GM06990 (cell line): Measurements from ENCODE around the gene POMGNT1.
"Not testable (repeated sequence)": the region's sequence is repeated elsewhere in the genome, so short reads cannot be mapped to it uniquely, and the experiment has no call there.

Experiments
- DNase-seq: peaks from one replicate; pipeline ENCODE4 v3.0.0-alpha.2; 2011; ENCODE audit not compliant: insufficient read length; ENCODE audit errors: extremely low read depth
- H3K27me3 ChIP-seq: replicated peaks from 2 replicates; pipeline ENCODE4 v1.6.0; 2011; ENCODE audit warnings: low read length; ENCODE audit not compliant: control insufficient read depth, insufficient read depth
- H3K36me3 ChIP-seq: 2 replicates; pipeline ENCODE4 v1.5.1; 2011; ENCODE audit warnings: low read length; ENCODE audit not compliant: control insufficient read depth, insufficient read depth
- H3K4me3 ChIP-seq: replicated peaks from 2 replicates; pipeline ENCODE4 v1.5.1; 2011; ENCODE audit warnings: low read depth, mild to moderate bottlenecking, control low read depth, low read length
- TF ChIP-seq, protein P1 (sequence below): IDR thresholded peaks from 2 replicates; pipeline ENCODE4 v1.5.1; 2011; ENCODE audit warnings: low read length, control low read depth, mild to moderate bottlenecking, inconsistent platforms; ENCODE audit not compliant: insufficient read depth, poor library complexity, severe bottlenecking

Gene POMGNT1

DNA sequence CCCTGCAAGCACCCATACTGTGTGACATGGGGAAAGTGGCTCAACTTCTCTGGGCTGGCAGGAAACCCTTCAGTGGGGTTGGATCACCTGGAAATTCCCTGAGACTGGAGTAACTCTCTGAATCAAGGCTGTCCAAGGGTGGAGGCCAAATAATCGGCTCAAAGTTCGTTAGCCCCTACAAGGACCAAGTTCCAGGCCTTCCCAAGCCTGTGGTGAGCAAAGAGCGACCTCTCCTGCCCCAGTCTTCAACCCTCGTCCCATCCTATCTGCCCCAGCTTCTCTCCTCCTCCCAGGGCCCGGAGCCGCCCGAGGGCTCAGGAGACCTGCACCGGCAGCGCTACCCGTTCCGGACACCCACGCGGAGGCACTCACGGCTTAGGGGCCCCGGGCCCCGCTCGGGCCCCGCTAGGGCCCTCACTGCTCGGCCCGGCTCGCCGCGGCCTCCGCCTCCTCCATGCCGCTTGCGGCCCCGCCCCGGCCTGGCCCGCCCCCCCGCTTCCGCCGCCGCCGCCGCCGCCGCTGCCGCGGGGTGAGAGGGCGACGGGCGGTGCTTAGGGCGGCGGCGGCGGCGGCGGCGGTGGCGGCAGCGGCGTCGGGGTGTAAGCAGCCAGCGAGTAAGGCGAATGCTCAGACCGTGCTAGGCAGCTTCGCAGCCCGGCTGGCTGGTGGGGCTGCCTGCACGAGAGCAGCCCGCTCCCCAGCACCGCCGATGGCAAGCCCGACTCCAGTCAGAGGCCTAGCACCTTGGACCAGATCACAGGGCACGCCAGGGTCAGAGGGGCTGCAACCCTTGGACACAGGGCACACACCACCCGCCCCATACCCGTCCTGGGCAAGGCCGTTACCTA, at the start of gene POMGNT1:
TSS of gene POMGNT1 (minus strand) at position 471 of the 848 bp plus-strand sequence. CDS start 613 bp downstream, outside the sequence.
- Histone ChIP-seq H3K4me3 (peak within 1 kb of the TSS; percentile 87), H3K36me3 (peaks cover 5% of the 10 kb centered on the region), H3K27me3 (no peaks in the 10 kb centered on the region)
- DNase-seq = peak; percentile 81
- TF ChIP-seq, protein P1, sequence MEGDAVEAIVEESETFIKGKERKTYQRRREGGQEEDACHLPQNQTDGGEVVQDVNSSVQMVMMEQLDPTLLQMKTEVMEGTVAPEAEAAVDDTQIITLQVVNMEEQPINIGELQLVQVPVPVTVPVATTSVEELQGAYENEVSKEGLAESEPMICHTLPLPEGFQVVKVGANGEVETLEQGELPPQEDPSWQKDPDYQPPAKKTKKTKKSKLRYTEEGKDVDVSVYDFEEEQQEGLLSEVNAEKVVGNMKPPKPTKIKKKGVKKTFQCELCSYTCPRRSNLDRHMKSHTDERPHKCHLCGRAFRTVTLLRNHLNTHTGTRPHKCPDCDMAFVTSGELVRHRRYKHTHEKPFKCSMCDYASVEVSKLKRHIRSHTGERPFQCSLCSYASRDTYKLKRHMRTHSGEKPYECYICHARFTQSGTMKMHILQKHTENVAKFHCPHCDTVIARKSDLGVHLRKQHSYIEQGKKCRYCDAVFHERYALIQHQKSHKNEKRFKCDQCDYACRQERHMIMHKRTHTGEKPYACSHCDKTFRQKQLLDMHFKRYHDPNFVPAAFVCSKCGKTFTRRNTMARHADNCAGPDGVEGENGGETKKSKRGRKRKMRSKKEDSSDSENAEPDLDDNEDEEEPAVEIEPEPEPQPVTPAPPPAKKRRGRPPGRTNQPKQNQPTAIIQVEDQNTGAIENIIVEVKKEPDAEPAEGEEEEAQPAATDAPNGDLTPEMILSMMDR = peak; percentile 26

DNA sequence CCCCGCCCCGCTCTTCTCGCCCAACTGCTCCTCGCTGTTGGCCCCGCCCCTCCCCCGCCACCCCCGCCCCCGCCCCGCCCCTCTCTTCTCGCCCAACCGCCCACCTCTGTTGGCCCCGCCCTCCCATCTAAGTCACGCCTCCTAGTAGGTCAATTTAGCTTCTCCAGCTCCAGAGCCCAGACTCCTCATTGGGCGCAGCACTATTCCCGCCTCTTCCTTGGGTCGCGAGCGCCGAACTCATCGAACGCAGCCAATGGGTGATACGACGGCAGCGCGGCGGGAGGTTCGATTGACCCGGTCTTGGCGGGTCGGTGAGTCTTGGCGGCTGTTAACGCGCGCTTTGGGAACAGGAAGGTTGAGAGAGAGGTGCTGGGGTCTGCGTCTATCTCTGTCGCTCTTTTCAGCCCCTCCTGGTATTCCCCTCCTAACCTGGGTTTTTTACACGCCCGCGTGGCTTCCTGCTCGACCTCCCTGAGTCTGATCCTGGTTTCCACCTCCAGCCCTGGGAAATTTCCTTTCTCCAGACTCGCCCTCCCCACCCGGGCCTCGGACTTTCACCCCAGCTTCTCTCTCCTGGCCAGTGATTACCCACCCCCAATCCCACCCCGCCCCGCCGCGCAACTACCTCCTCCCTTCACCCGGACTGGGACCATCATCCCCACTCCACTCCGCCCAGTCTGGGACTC, 49.3 kb upstream of the POMGNT1 start, which contains the start of gene RAD54L:
TSS of gene RAD54L (plus strand) at position 328 of the 686 bp plus-strand sequence. CDS start 643 bp downstream, outside the sequence.
- Histone ChIP-seq H3K36me3 (peaks cover 9% of the 10 kb centered on the region), H3K27me3 (no peaks in the 10 kb centered on the region), H3K4me3 (peak within 1 kb of the TSS; percentile 86)
- peak; percentile 96 for DNase-seq
- TF ChIP-seq, protein P1 = no peak

DNA sequence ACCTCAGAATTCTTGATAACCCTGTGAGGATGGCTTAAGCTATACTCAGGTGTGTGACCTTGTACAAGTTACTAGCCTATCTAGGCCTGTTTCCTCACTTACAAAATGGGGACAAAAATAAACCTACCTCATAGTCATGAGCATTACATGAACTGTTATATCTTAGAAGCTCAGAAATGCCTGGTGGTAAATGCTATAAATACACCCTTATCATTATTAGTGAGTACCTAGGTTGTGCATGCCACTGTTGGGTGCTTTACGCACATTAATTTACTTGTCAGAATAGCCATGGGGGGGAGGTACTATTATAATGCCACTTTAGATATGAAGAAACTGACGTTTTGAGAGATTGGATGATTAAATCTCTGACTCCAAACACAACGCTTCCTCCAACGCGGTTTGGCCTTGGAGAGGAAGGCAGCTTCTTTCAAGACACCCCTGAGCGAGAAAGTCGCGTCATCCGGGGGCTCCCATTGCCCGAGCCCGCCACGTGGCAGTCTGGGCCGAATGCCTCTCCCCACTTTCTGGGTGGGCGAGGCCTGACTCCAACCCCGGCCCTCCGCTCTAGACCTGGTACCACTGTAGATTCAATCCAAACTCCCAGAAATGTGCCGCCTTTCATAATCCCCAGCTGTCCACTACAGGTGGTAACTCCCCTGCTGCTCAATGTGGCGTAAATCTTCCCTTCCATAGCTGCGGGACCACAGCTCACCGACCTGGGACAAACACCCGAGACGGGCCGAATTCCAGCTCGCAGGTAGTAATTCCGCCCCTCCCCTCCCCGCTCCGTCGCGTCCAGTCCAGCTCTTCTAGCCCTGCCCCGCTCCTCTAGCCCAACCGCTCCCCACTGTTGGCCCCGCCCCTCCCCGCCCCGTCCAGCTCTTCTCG, 48.6 kb upstream of the POMGNT1 start:
- DNase-seq = peak; percentile 89
- Histone ChIP-seq H3K27me3 (no peaks in the 10 kb centered on the region), H3K36me3 (peaks cover 7% of the 10 kb centered on the region), H3K4me3 (peak overlapping the region; percentile 74)
- TF ChIP-seq, protein P1 = no peak

DNA sequence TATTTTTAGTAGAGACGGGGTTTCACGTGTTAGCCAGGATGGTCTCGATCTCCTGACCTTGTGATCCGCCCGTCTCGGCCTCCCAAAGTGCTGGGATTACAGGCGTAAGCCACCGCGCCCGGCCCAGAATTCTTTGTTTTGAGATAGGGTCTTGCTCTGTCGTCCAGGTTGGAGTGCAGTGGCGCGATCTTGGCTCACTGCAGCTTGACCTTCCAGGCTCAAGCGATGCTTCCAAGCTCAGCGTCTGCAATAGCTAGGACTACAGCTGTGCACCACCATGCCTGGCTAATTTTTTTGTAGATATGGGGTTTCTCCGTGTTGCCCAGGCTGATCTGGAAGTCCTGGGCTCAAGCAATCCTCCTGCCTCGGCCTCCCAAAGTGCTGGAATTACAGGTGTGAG, 47.9 kb upstream of the POMGNT1 start:
- not testable (repeated sequence) for H3K36me3 ChIP-seq, DNase-seq, H3K4me3 ChIP-seq, H3K27me3 ChIP-seq

DNA sequence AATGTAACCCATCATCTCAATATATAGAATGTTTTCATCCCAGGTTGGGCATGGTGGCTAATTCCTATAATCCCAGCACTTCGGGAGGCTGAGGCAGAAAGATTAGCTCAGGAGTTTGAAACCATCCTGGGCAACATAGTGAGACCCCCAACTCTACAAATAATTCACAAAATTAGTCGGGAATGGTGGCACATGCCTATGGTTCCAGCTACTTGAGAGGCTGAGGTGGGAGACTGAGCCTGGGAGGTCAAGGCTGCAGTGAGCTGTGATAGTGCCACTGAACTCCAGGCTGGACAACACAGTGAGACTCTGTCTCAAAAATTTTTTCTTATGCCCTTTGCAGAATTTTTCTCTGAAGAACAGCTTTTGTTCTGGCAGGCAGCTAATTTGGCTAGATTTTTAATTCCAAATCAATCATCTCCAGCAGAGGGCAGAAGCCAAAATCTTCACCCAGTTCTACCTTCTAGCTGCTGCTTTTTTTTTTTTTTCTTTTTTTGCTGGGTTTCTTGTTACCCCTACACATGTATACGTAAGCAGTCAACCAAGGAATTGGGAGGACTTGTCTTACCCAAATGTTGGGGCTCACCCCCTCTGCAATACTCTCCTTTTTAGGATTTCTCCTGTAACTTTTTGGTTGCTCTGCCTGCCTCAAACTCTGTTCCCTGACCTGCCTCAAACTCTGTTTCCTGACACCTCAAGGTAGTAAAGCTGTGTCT, 46.6 kb upstream of the POMGNT1 start:
- TF ChIP-seq, protein P1 = peak; percentile 40
- H3K36me3 ChIP-seq = peaks cover under 1% of the 10 kb centered on the region
- H3K4me3 ChIP-seq = no peak overlapping the region
- H3K27me3 ChIP-seq = no peaks in the 10 kb centered on the region
- DNase-seq = peak; percentile 23

DNA sequence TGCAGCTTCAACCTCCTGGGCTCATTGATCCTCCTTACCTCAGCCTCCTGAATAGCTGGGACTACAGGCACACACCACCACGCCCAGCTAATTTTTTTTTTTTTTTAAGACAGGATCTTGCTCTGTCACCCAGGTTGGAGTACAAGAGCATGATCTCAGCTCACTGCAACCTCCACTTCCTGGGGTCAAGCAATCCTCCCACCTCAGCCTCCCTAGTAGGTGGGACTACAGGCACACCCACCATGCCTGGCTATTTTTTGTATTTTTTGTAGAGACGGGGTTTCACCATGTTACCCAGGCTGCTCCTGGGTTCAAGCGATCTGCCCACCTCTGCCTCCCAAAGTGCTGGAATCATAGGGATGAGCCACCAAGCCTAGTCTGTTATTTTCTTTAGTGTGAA, 45.6 kb upstream of the POMGNT1 start:
- not testable (repeated sequence) for H3K27me3 ChIP-seq, H3K4me3 ChIP-seq, H3K36me3 ChIP-seq, DNase-seq
